GM19043 (cell line): ENCODE data around the gene EED.
A peak's percentile ranks its signal among the peaks of the same experiment; 100 is the strongest.
"Not testable (repeated sequence)": the region's sequence is repeated elsewhere in the genome, so short reads cannot be mapped to it uniquely, and the experiment has no call there.

Source experiments
- ATAC-seq: cut with Tn5 transposase; IDR thresholded peaks from one replicate; pipeline ENCODE4 v1.9.1; 2021; ENCODE audit warnings: low read depth; ENCODE audit not compliant: unreplicated experiment

Gene EED

DNA sequence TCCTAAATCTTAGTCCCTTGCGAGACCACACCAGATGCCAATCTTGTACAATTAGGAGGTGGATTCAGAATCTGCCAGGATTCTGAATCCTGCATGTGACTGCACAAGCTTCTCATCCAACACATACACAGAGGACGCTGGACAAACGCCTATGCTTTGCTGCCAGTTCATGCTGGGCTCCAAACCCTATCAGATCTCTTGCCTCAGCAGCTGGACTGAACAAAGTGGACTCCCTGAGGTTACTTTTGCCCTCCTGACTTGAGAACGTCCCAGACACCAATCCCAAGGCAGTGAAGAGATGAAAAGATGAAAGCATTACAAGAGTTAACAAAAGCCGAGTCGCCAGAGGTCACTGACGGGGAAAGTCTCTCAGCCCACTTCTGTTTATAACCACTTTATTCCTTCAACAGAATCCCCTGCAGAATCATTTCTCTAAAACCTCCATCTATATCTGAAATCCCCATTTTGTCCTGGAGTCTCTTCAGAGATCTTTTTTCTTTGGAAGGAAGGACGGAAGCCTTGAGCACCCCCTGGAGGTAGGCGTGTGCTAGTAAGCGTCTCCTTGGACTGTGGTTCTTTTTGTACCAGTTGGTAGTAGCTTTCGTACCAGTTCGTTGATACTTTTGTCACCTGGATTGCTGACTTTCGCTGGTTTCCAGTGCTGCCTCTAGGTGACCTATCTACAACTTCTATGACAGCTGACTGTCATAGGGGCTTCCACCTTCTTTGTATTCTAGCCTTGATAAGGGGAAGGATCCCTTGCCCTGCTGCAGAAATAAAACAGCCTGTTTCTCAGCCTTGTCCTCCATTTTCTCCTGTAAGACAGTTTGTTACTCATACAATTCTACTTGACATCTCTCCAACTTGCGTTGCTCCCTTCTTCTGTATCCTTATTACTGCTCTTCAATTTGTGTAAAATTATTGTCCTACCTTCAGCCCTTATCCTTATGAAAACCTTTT lies 26.1 kb upstream of the EED start:
- ATAC-seq = peak; percentile 35

DNA sequence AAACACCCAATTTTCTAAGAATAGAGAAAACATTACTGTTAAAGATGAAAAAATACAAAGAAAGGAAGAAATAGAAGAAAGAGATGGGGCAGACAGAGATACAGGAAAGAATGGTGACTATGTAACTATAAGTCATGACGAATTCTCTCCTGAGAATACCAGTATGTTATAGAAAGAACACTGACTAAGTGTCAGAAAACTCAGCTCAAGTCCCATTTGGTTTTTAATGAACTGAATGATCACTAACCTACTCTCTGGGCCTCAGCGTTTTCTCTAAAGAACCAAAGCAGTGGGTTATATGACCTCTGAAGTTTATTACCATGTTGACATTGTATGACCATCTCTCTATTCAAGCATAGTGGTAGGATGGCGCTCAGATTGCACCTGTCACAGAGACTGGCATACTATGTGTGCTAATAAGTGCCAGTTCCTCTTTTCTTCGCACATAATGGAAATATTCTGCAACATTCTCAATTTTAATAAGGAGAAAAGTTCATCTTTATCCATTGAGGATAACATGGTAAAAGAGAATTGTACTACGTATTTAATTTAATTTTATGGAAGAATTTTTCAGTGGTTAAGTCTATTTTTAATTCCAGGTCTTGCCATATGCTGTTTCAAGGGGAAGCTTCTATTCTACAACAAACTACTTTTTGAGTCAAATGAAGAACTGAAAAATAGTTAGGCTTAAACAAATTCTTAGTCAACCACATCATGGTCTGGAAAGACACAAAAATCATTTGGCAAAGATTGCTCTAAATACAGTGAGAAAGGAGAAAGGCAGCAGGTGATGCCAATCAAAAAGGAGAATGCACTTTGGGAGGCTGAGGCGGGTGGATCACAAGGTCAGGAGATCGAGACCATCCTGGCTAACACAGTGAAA lies 25.0 kb upstream of the EED start:
- ATAC-seq = peak; percentile 69

GRCh38 chr11:86220653-86221052 lies 23.9 kb upstream of the EED start:
- ATAC-seq = no peak

- no peak for ATAC-seq
Observed at GRCh38 chr11:86222081-86222480, 22.5 kb upstream of the EED start.

GRCh38 chr11:86224575-86224974 lies 20.0 kb upstream of the EED start:
- ATAC-seq = not testable (repeated sequence)

DNA sequence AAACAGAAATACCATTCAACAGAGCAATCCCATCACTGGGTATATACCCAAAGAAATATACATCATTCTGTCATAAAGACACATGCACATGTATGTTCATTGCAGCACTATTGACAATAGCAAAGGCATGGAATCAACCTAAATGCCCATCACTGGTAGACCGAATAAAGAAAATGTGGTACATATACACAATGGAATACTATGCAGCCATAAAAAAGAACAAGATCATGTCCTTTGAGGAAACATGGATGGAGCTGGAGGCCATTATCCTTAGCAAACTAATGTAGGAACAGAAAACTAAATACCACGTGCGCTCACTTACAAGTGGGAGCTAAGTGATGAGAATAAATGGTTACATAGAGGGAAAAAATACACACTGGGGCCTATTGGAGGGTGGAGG lies 19.2 kb upstream of the EED start:
- ATAC-seq = not testable (repeated sequence)

DNA sequence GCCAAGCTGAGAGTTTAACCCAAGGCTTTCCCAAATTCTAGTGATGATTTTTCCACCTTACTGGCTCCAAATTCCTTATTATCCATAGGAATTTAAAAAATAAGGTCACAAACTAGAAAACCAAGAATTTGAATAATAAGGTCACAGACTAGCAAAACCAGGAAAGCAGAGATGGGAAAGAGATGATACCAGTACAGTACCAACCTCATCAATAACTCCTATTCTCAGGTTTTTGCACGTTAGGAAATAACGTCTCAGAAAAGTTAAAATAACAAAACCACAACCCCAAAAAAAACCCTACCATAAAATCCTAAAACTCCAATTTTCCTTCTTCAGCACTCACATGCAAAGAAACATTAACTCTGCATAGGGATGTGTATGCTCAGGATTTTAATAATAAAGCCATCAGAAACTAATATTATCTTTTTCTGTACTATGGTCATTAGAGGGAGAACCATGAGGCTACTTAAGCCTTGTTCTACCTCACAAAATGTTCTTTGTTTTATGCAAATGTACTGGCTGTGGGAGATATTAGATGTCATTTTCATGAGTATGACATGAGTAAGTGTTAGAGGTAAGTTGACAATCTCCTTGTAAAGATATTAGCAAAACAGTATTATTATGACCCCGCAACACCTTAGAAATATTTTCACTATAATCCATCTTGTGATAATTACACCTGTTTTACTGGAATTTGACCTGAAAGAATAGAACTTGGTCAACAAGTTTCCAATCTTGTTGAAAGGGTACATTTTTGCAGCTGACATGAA lies 16.1 kb upstream of the EED start:
- ATAC-seq = no peak

DNA sequence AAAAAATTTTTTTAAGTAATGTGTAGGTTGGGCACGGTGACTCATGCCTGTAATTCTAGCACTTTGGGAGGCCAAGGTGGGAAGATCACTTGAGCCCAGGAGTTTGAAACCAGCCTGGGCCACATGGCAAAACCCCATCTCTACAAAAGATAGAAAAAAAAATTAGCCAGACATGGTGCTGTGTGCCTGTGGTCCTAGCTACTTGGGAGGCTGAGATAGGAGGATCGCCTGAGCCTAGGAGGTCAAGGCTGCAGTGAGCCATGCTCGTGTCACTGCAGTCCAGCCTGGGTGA lies 15.6 kb upstream of the EED start:
- ATAC-seq = not testable (repeated sequence)

GRCh38 chr11:86230179-86230804 lies 14.3 kb upstream of the EED start:
- no peak for ATAC-seq

DNA sequence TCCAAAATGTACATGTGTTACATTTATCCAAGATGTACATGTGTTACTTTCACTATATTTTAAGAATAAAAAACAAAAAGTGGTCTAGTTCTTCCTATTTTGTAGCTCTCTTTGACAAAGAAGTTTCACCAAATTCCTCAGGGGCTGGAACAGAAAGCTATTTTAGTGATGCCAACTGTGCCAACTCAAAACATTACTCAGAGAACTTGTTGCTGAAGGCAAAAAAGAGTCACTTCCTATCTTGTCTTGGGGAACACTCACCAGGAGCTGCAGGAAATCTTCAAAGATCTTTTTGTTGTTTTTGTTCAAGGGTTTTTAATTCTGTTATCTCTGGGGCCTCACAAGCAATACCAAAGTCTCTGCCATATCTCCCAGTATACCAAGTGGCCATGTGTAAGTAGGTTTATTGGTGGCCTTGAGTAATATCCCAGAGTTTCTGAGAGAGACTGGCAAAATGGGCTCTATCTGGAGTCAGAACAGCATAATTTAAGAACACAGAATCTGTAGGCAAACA lies 13.6 kb upstream of the EED start:
- ATAC-seq = no peak

DNA sequence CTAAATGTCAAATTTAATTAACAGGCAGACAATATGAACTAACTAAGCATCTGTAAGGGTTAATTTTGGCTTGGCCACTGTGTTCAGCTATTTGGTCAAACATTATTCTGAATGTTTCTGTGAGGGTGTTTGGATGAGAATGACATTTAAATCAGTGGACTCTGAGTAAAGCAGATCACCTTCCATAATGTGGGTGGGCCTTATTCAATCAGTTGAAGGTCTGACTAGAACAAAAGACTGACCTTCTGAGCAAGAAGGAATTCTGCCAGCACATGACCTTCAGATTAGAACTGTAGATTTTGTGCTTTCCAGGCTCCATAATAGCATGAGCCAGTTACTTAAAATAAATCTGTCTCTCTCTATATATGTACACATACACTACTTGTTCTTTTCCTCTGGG lies 12.0 kb upstream of the EED start:
- ATAC-seq = no peak

DNA sequence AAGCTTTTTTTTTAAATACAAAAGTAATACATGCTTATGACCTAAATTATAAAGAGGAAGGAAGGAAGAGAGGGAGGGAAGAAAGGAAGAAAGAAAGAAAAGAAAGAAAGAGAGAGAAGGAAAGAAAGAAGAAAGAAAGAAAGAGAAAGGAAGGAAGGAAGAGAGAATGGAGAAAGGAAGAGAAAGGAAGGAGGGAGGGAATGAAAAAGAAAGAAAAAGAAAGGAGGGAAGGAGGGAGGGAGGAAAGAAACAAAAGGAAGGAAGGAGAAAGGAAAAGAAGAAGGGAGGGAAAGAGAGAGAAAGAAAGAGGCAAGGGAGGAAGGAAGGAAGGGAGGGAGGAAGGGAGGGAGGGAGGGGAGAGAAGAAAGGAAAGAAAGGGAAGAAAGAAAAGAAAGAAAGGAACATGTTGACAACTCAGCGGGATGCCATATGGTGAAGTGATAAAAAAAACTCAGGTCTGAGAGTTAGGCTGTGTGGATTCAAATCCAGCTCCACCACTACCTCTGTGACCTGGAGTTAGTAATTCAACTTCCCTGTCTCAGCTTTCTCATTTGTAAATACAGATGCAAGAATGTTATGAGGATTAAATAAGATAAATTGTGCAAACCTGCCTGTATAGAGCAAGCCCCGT lies 9.6 kb upstream of the EED start:
- no peak for ATAC-seq

GRCh38 chr11:86237267-86237804 lies 7.2 kb upstream of the EED start:
- no peak for ATAC-seq

DNA sequence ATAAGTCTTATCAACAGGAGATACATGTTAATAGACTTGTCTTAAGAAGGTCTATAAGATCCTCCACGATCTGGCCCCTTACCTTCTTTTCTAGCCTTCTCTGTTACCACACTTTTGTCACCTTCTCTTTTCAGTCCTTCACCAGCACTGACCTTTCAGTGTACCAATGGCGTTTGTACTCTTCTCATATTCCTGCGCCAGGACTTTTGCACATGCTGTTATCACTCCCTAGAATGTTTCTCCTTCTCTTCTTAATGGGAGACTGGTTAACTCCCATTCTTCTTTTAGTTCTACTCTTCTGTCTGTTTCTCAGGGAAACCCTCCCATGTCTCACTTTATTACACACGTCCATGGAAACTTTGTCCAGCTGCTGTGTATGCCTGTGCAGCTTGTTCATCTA lies 4.4 kb upstream of the EED start:
- no peak for ATAC-seq

- ATAC-seq = no peak
Observed at GRCh38 chr11:86241956-86242535, 2.5 kb upstream of the EED start.

DNA sequence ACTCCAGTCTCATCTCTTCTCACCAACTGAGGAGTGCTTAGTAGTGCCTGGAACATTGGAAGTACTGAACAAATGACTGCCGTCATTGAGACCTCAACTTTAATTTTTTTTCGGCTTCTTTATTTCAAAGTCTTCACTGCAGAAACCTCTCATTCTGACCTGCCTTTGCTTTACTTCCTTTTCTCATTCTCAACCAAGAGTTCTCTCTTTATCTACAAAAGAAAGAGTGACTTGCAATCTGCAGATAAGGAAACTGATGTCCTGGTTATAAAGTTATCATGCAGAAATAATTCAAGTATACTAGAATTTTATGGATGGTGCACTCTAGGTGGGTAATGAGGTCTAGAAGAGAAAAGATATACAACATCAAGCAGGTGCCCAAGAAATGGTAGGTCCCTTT lies 1.2 kb upstream of the EED start:
- ATAC-seq = no peak

DNA sequence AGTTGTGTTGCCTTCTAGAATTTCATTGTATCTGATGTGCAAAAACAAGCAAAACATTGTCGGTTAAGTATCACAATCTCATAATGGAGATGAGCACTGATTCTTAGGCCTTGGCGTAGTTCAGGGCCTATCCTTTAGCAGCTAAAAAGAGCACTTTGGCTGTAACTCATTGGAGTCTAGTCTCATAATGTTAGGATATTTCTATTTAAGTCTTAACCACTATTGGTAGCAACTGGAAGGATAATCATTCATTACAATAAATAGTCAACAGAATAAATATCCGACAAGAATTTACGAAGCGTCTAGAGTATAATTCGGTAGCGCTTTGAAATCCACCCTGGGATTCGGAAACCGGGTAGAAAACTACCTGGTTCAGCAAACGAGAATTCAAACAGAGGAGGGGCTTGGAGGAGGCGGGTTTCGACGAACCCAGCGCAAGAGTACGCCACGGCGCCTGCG lies 461 bp upstream of the EED start:
- ATAC-seq = peak; percentile 70

- ATAC-seq = no peak
Observed at GRCh38 chr11:86245369-86246292, 1.1 kb downstream of the EED start.
